Skeletal muscle tissue (tissue), 4 donors: ENCODE measurements around the gene SLC23A2. TPM values are rescaled to one million over a fixed set of nuclear protein-coding genes. Genes with fewer than 3 reads are reported as not detected.

ENCODE experiments used
- H3K27ac ChIP-seq: one replicate; pipeline ENCODE4 v1.7.0; 2013; ENCODE audit warnings: mild to moderate bottlenecking, low read depth, low read length, inconsistent platforms
- H3K27me3 ChIP-seq, 3 donors: one replicate each; pipeline ENCODE4 v1.7.0; 2013; ENCODE audit warnings: low read length in 3 of 3; ENCODE audit not compliant: control insufficient read depth in 3 of 3, insufficient read depth in 3 of 3
- H3K36me3 ChIP-seq, 3 donors: one replicate each; pipeline ENCODE4 v1.7.0; 2013; ENCODE audit warnings: low read length in 3 of 3; ENCODE audit not compliant: control insufficient read depth in 3 of 3, insufficient read depth in 3 of 3
- H3K4me1 ChIP-seq, 3 donors: one replicate each; pipeline ENCODE4 v1.7.0; 2013; ENCODE audit warnings: low read length in 3 of 3, mild to moderate bottlenecking in 3 of 3; ENCODE audit not compliant: control insufficient read depth in 3 of 3, insufficient read depth in 3 of 3
- H3K4me3 ChIP-seq, 3 donors: one replicate each; pipeline ENCODE4 v1.7.0; 2013; ENCODE audit warnings: low read length in 3 of 3
- H3K9ac ChIP-seq, 3 donors: one replicate each; pipeline ENCODE4 v1.7.0; 2013; ENCODE audit warnings: low read length in 3 of 3, mild to moderate bottlenecking in 3 of 3, moderate library complexity in 2 of 3, low read depth in 1 of 3
- H3K9me3 ChIP-seq, 3 donors: one replicate each; pipeline ENCODE4 v1.7.0; 2013; ENCODE audit warnings: low read length in 3 of 3; ENCODE audit not compliant: control insufficient read depth in 3 of 3
- total RNA-seq: library from RNA; depleted of rRNA; stranded (reverse); fragments of >200 nt; gene quantifications from one replicate; pipeline ENCODE4 v1.2.3, GENCODE V29; 2014
- donor health status: Osteomylitis.

Gene SLC23A2
- total RNA-seq, 1 donor from 2014 or later, result 8.4 TPM

DNA sequence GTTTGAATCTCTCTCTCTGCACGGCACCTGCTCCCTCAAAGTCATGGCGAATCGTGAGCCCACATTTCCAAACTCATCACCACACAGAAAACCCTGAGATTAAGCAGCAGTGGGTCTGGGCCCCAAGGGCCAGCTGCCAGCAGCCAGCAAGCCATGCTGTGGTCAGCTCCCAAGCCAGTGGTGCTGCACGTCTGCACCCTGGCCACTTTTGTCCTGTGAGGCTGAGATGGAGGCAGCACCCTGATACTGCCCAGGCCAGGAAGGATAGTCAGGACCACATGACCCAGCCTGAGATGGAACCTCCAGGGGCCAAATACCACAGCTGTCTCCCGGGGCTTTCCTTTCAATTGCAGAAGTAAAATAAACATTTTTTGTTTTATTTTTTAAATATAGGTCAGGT lies 185.7 kb downstream of the SLC23A2 start:
- peaks cover 16 to 30% (median 17%) of the 10 kb centered on the region in 3 donors for H3K4me1 ChIP-seq
- H3K27ac ChIP-seq, result peak overlapping the region; percentile 84

GRCh38 chr20:4814696-4815252 lies 186.5 kb downstream of the SLC23A2 start:
- Histone ChIP-seq H3K9me3 (no peaks in the 10 kb centered on the region), H3K4me1 (peaks cover 16 to 36% (median 19%) of the 10 kb centered on the region in 3 donors), H3K27ac (peak overlapping the region; percentile 84), H3K36me3 (no peaks in the 10 kb centered on the region), H3K27me3 (peaks cover 0 to 1% (median 0%) of the 10 kb centered on the region in 3 donors), H3K4me3 (peak overlapping the region in 2 of 3 donors; percentile 41 to 43), H3K9ac (peak overlapping the region in 2 of 3 donors; percentile 45 to 60)

More for the DNA sequence above, 185.7 kb downstream of the SLC23A2 start:
- Histone ChIP-seq H3K36me3 (no peaks in the 10 kb centered on the region), H3K4me3 (no peak overlapping the region), H3K27me3 (peaks cover 0 to 4% (median 0%) of the 10 kb centered on the region in 3 donors), H3K9me3 (no peaks in the 10 kb centered on the region), H3K9ac (no peak overlapping the region)

- H3K9ac ChIP-seq, result peak overlapping the region; percentile 45 to 60 (median 57)
- H3K36me3 ChIP-seq, result no peaks in the 10 kb centered on the region
- H3K27me3 ChIP-seq, result no peaks in the 10 kb centered on the region
- peaks cover 16 to 40% (median 19%) of the 10 kb centered on the region in 3 donors for H3K4me1 ChIP-seq
- no peaks in the 10 kb centered on the region for H3K9me3 ChIP-seq
- H3K4me3 ChIP-seq, result peak overlapping the region; percentile 38 to 43 (median 41)
- H3K27ac ChIP-seq, result peak overlapping the region; percentile 84
Measured at GRCh38 chr20:4813863-4814695, 187.2 kb downstream of the SLC23A2 start.

DNA sequence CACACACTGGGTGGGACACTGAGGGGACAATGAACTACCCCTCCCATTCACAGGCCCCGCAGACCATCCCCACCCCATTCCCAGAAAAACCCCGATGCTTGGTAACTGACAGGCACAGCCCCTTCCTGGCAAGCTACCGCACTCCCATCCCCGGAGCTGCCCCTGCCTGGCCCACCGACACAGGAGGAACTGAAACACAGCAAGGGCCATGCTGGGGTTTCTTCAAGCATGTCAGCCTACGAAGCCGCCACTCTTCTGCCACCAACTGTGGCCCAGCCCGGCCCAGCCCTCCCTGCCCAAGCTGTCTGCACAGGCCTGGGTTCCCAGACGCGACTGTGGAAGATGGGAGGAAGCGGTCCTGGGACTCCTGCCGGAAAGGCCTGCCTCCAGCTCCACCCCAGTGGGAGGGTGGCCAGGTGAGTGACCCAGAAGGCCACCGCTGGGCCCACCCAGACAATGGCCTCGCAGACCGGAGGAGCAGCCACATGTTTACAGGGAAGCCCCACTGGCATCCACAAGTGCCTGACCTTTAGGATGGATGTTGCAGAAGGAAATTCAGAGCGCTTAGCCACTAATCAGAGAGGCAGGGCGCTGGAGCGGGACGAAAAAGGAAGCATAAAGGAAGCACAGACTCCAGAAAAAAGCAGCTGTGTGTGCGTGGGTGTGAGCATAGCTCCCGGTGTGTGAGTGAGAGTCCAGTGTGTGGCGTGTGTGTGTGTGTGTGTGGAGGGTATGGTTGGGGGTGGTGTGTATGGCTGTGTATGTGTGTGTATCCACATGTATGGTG lies 188.0 kb downstream of the SLC23A2 start:
- Histone ChIP-seq H3K36me3 (no peaks in the 10 kb centered on the region), H3K9me3 (no peaks in the 10 kb centered on the region), H3K9ac (peak overlapping the region; percentile 23 to 30 (median 25)), H3K27ac (peak overlapping the region; percentile 84), H3K27me3 (no peaks in the 10 kb centered on the region), H3K4me3 (peak overlapping the region in 2 of 3 donors; percentile 20 to 38), H3K4me1 (peaks cover 16 to 41% (median 19%) of the 10 kb centered on the region in 3 donors)

- Histone ChIP-seq H3K9ac (no peak overlapping the region), H3K27ac (peak overlapping the region; percentile 84), H3K9me3 (no peaks in the 10 kb centered on the region), H3K36me3 (no peaks in the 10 kb centered on the region), H3K4me1 (peaks cover 16 to 41% (median 19%) of the 10 kb centered on the region in 3 donors), H3K27me3 (no peaks in the 10 kb centered on the region), H3K4me3 (no peak overlapping the region)
Measured at GRCh38 chr20:4812641-4813075, 188.7 kb downstream of the SLC23A2 start.

- H3K27ac ChIP-seq, result peak overlapping the region; percentile 84
- H3K9ac ChIP-seq, result no peak overlapping the region
- no peak overlapping the region for H3K4me3 ChIP-seq
- H3K27me3 ChIP-seq, result no peaks in the 10 kb centered on the region
- H3K4me1 ChIP-seq, result peaks cover 16 to 41% (median 19%) of the 10 kb centered on the region in 3 donors
- H3K36me3 ChIP-seq, result no peaks in the 10 kb centered on the region
- no peaks in the 10 kb centered on the region for H3K9me3 ChIP-seq
Measured at GRCh38 chr20:4812216-4812615, 189.1 kb downstream of the SLC23A2 start.

DNA sequence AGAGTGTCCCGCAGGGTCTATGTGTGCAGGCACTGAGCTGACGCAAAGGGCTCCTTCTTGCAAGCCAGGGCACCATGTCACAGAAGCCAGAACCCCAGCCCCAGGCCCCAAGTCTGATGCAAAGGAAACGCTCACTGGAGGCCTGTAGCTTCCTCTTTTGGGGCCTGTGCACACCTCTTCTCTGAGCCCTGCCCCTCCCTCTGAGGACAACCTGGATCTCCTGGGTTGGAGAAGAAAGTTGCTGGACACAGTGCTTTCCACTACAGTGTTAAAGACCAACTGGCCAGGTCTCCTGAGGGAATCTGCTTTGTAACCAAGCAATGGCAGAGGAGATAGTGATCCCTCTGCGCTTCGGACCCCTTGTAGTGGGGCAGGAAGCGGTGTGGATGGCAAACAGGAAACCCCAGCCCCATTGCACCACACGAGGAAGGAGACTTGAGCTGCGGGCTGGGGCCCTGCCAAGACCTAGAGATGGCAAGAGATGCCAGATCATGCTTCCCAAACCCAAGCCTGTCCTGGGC lies 189.6 kb downstream of the SLC23A2 start:
- Histone ChIP-seq H3K36me3 (no peaks in the 10 kb centered on the region), H3K27me3 (no peaks in the 10 kb centered on the region), H3K9ac (no peak overlapping the region), H3K27ac (peak overlapping the region; percentile 84), H3K4me3 (no peak overlapping the region), H3K9me3 (no peaks in the 10 kb centered on the region), H3K4me1 (peaks cover 16 to 41% (median 19%) of the 10 kb centered on the region in 3 donors)

DNA sequence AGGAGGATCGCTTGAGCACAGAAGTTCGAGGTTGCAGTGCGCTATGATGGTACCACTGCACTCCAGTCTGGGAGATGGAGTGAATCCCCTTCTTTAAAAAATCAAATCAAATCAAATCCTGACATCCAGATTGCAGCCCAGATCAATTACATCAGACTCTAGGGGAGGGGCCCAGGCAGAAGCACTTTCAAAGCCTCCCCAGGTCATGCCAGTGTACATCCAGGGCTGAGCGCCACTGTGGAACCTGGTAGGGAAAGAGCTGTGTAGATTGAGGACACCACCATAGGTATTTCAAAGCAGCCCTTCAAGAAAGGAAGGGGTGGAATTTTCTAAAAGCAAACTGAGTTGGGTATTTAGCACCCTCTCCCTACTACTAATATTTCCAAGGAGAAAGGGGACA lies 190.1 kb downstream of the SLC23A2 start:
- H3K4me3 ChIP-seq, result no peak overlapping the region
- H3K36me3 ChIP-seq, result no peaks in the 10 kb centered on the region
- no peak overlapping the region for H3K9ac ChIP-seq
- no peak overlapping the region for H3K27ac ChIP-seq
- peaks cover 16 to 41% (median 19%) of the 10 kb centered on the region in 3 donors for H3K4me1 ChIP-seq
- no peaks in the 10 kb centered on the region for H3K27me3 ChIP-seq
- H3K9me3 ChIP-seq, result no peaks in the 10 kb centered on the region

- no peaks in the 10 kb centered on the region for H3K36me3 ChIP-seq
- no peak overlapping the region for H3K9ac ChIP-seq
- H3K9me3 ChIP-seq, result no peaks in the 10 kb centered on the region
- no peak overlapping the region for H3K4me3 ChIP-seq
- H3K4me1 ChIP-seq, result peaks cover 18 to 39% (median 19%) of the 10 kb centered on the region in 3 donors
- no peaks in the 10 kb centered on the region for H3K27me3 ChIP-seq
- H3K27ac ChIP-seq, result no peak overlapping the region
Measured at GRCh38 chr20:4810426-4811019, 190.8 kb downstream of the SLC23A2 start.
